K562 (cell line): ENCODE data around the gene SCYGR2. TPM values are rescaled to one million over a fixed set of nuclear protein-coding genes. Genes with fewer than 3 reads are reported as not detected.

Source experiments
- ATAC-seq: fragments of 200-7000 bp; cut with Tn5 transposase; 3 replicates; pipeline ENCODE4 v1.9.1; 2020; ENCODE audit warnings: moderate library complexity
- BruUV-seq: library from RNA; stranded (reverse); fragments of 400-500 nt; replicated peaks from 2 replicates; lab custom pipeline; 2021; lab: Mats Ljungman, UMichigan
- CTCF ChIA-PET: fragments of 300-600 bp; formaldehyde crosslinking; extraction: SDS; loops from one replicate; lab custom pipeline; 2021; ENCODE audit warnings: low intra/inter-chr PET ratio; lab: Yijun Ruan, JAX
- POLR2A ChIA-PET: fragments of 300-600, 350-650 bp; sonication (Branson Sonifier 250); formaldehyde crosslinking; extraction: SDS; loops from one replicate; lab custom pipeline; 2021; ENCODE audit warnings: antibody characterized with exemption, inconsistent platforms; lab: Yijun Ruan, JAX
- DNase-seq, 4 experiments: peaks; one replicate each; pipeline versions ENCODE4 v3.0.0 to v3.0.0-alpha.2; 2011 to 2018; ENCODE audit warnings: low spot score in 3 of 4, mixed read lengths in 3 of 4; ENCODE audit errors: extremely low read depth in 1 of 4
- FAIRE-seq: peaks from 2 replicates; lab custom pipeline; 2011; peaks lifted over from hg19 to GRCh38; lab: Jason Lieb, UNC
- H2AFZ ChIP-seq: 2 replicates; pipeline ENCODE4 v1.6.0; 2011; ENCODE audit warnings: low read depth, low read length, control low read depth, inconsistent platforms
- H3K27ac ChIP-seq: fragments of 200-600 bp; 3 replicates; pipeline ENCODE4 v1.8.0; 2011; ENCODE audit warnings: low read depth, mild to moderate bottlenecking, control low read depth, inconsistent platforms, low read length, moderate library complexity, mixed read lengths; ENCODE audit errors: extremely low read depth
- H3K27me3 ChIP-seq, 2 experiments: fragments of 300-600 bp in 1 of 2; 2 replicates in 1 of 2; 3 replicates in 1 of 2; pipeline versions ENCODE4 v1.6.0 to v1.8.0; 2011; ENCODE audit warnings: inconsistent platforms in 2 of 2, low read length in 2 of 2, mild to moderate bottlenecking in 1 of 2, mixed read lengths in 1 of 2, moderate library complexity in 1 of 2; ENCODE audit not compliant: control insufficient read depth in 2 of 2, insufficient read depth in 2 of 2
- H3K36me3 ChIP-seq: fragments of 300-600 bp; 3 replicates; pipeline ENCODE4 v1.8.0; 2011; ENCODE audit warnings: mild to moderate bottlenecking, low read length, inconsistent platforms; ENCODE audit not compliant: control insufficient read depth, insufficient read depth
- H3K4me1 ChIP-seq, 2 experiments: fragments of 200-600 bp in 1 of 2; replicated peaks in 1 of 2; 2 replicates in 1 of 2; 3 replicates in 1 of 2; pipeline versions ENCODE4 v1.5.1 to v1.8.0; 2011; ENCODE audit warnings: inconsistent platforms in 2 of 2, low read length in 2 of 2, mild to moderate bottlenecking in 1 of 2, mixed read lengths in 1 of 2, moderate library complexity in 1 of 2; ENCODE audit not compliant: control insufficient read depth in 2 of 2, insufficient read depth in 2 of 2
- H3K4me2 ChIP-seq: 2 replicates; pipeline ENCODE4 v1.6.1; 2011; ENCODE audit warnings: low read length, control low read depth, inconsistent platforms, mixed read lengths; ENCODE audit not compliant: insufficient read depth
- H3K4me3 ChIP-seq: fragments of 200-600 bp; sonication (generic), shearing (Covaris generic); 2 replicates; pipeline ENCODE4 v1.5.1; 2016; ENCODE audit warnings: control low read depth, inconsistent platforms
- H3K79me2 ChIP-seq: fragments of 200-600 bp; 3 replicates; pipeline ENCODE4 v1.8.0; 2011; ENCODE audit warnings: low read length, inconsistent platforms; ENCODE audit not compliant: control insufficient read depth, insufficient read depth
- H3K9ac ChIP-seq, 2 experiments: 2 replicates each; pipeline versions ENCODE4 v1.6.0 to v1.6.1; 2011; ENCODE audit warnings: low read depth in 2 of 2, low read length in 2 of 2, control low read depth in 1 of 2, inconsistent platforms in 1 of 2, mild to moderate bottlenecking in 1 of 2, mixed read lengths in 1 of 2; ENCODE audit not compliant: insufficient read depth in 1 of 2
- H3K9me1 ChIP-seq: one replicate; pipeline ENCODE4 v1.6.0; 2011; ENCODE audit warnings: inconsistent platforms, mild to moderate bottlenecking, low read length, moderate library complexity; ENCODE audit not compliant: control insufficient read depth, insufficient read depth
- H3K9me3 ChIP-seq: replicated peaks from 2 replicates; pipeline ENCODE4 v1.5.1; 2011; ENCODE audit warnings: low read depth, low read length, inconsistent platforms; ENCODE audit not compliant: control insufficient read depth, insufficient read depth
- H4K20me1 ChIP-seq: replicated peaks from 2 replicates; pipeline ENCODE4 v1.6.1; 2011; ENCODE audit warnings: low read length, inconsistent platforms, mixed read lengths; ENCODE audit not compliant: control insufficient read depth, insufficient read depth
- ELF4 ChIP-seq: fragments of 450-650 bp; formaldehyde crosslinking; IDR thresholded peaks from 2 replicates; pipeline ENCODE4 v1.4.0; 2022; ENCODE audit warnings: missing genetic modification characterization
- FOXK2 ChIP-seq, 2 experiments: fragments of 450-650 bp; IDR thresholded peaks in 1 of 2; conservative IDR thresholded peaks in 1 of 2; 2 replicates each; pipeline ENCODE4 v1.6.1; 2016; ENCODE audit warnings: low read depth in 2 of 2, mild to moderate bottlenecking in 1 of 2
- MIER1 ChIP-seq: fragments of 450-650 bp; IDR thresholded peaks from 2 replicates; pipeline ENCODE4 v1.6.1; 2016; ENCODE audit warnings: antibody characterized with exemption, mild to moderate bottlenecking, low read depth
- MYBL2 ChIP-seq, 2 experiments: fragments of 450-650 bp in 1 of 2; sonication (generic) in 1 of 2; formaldehyde crosslinking in 1 of 2; IDR thresholded peaks; 2 replicates each; pipeline versions ENCODE4 v1.6.1 to v1.8.1; 2017 to 2022; ENCODE audit warnings: borderline replicate concordance in 1 of 2, inconsistent platforms in 1 of 2, low read depth in 1 of 2, mild to moderate bottlenecking in 1 of 2, missing genetic modification reagents in 1 of 2, moderate library complexity in 1 of 2
- NFXL1 ChIP-seq: fragments of 450-650 bp; formaldehyde crosslinking; IDR thresholded peaks from 2 replicates; pipeline ENCODE4 v1.4.0; 2021; ENCODE audit warnings: mild to moderate bottlenecking
- SP2 ChIP-seq: IDR thresholded peaks from 2 replicates; pipeline ENCODE4 v1.6.1; 2011; ENCODE audit warnings: mild to moderate bottlenecking, low read depth, low read length, moderate library complexity; ENCODE audit not compliant: poor library complexity, severe bottlenecking; ENCODE audit errors: extremely low read depth
- THRB ChIP-seq: fragments of 450-650 bp; formaldehyde crosslinking; conservative IDR thresholded peaks from 2 replicates; pipeline ENCODE4 v1.4.0; 2022; ENCODE audit warnings: mild to moderate bottlenecking, missing genetic modification characterization
- ZNF384 ChIP-seq: IDR thresholded peaks from 2 replicates; pipeline ENCODE4 v1.6.1; 2012; ENCODE audit warnings: low read depth, low read length, improper control_type of control experiment
- in situ Hi-C: fragments of 300-500 bp; cut with MboI; formaldehyde crosslinking; loops from 4 replicates; pipeline ENCODE4 v1.15.0; 2018; ENCODE audit warnings: inconsistent platforms, mixed read lengths
- intact Hi-C: fragments of 100-400 bp; cut with micrococcal nuclease; formaldehyde crosslinking; loops from 2 replicates; pipeline ENCODE4 v1.14.2; 2022
- polyA plus RNA-seq, 8 experiments: library from polyadenylated mRNA; depleted of rRNA in 4 of 8; stranded (reverse) in 5 of 8; unstranded in 3 of 8; fragments of >200 nt; fragmentation: Nextera tagmentation in 2 of 8; fragmentation: Illumina TruSeq in 1 of 8; extraction: Ambion mirVana in 2 of 8; extraction: Trizol in 1 of 8; gene quantifications; 2 replicates each; pipeline versions ENCODE4 v1.2.1 to v1.2.3, GENCODE V29; 2011 to 2014; ENCODE audit warnings: inconsistent platforms in 1 of 8, missing spikeins in 1 of 8
- total RNA-seq, 7 experiments: library from RNA; depleted of rRNA in 6 of 7; stranded (reverse); fragments of >200 nt in 6 of 7; fragmentation: Illumina TruSeq in 2 of 7; extraction: Trizol in 2 of 7; gene quantifications; 2 replicates each; pipeline versions ENCODE4 v1.2.1 to v1.2.3, GENCODE V29; 2011 to 2021; ENCODE audit warnings: low replicate concordance in 1 of 7
- TF ChIP-seq, protein P1 (sequence below): conservative IDR thresholded peaks from 2 replicates; pipeline ENCODE4 v1.6.1; 2011; ENCODE audit warnings: low read depth, mild to moderate bottlenecking, low read length; ENCODE audit not compliant: control insufficient read depth

SCYGR2 gene
- total and polyA plus RNA-seq, 9 of the 15 experiments (the other 6 are each of a cell fraction or from before 2014, with no cell fraction given): not detected

DNA sequence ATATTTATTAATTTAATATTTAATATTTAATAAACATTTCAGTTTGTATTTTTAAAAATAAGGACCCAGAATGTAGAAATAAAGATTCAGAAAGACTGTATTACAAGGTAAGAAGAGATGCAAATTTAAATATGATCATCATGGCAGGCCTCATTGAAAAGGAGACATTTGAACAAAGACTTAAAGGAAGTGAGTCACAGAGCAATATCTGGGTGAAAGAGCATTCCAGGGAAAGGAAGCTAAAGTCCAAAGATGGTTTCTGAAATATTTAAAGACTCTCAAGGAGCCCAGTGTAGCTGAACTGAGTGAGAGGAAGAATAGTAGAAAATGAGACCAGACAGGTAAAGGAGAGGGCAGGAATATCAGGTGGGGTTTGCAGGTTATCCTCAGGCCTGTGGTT, 24.5 kb downstream of the SCYGR2 start:
- Histone ChIP-seq H3K4me1 (no peaks in the 10 kb centered on the region), H3K27me3 (peaks cover 0 to 24% of the 10 kb centered on the region in 2 experiments; a peak in 2 of 5 replicates), H3K4me3 (no peak overlapping the region), H3K27ac (no peak overlapping the region), H3K9me3 (no peaks in the 10 kb centered on the region), H3K79me2 (no peaks in the 10 kb centered on the region), H4K20me1 (no peaks in the 10 kb centered on the region), H3K36me3 (no peaks in the 10 kb centered on the region), H2AFZ (no peak overlapping the region), H3K9me1 (no peaks in the 10 kb centered on the region), H3K9ac (no peak overlapping the region), H3K4me2 (no peak overlapping the region)
- in situ Hi-C loops (no loop called here), intact Hi-C loops (no loop called here)
- no peak for FAIRE-seq
- ChIA-PET CTCF (no interaction called here), POLR2A (no interaction called here)
- TF ChIP-seq FOXK2 (conservative IDR thresholded peaks at IDR 0.05 in 1 of 2, IDR thresholded peaks at IDR 0.05 in 1 of 2; ENCODE audit: low read depth in 2 of 2) (no peak), ELF4 (no peak), THRB (CRISPR knock-in tag) (no peak), NFXL1 (CRISPR knock-in tag) (no peak), ZNF384 (no peak), SP2 (no peak), MYBL2 (IDR thresholded peaks at IDR 0.05; ENCODE audit: low read depth) (no peak), MYBL2 (CRISPR knock-in tag; IDR thresholded peaks at IDR 0.05; ENCODE audit: borderline replicate concordance) (no peak), MIER1 (no peak)
- TF ChIP-seq, protein P1, sequence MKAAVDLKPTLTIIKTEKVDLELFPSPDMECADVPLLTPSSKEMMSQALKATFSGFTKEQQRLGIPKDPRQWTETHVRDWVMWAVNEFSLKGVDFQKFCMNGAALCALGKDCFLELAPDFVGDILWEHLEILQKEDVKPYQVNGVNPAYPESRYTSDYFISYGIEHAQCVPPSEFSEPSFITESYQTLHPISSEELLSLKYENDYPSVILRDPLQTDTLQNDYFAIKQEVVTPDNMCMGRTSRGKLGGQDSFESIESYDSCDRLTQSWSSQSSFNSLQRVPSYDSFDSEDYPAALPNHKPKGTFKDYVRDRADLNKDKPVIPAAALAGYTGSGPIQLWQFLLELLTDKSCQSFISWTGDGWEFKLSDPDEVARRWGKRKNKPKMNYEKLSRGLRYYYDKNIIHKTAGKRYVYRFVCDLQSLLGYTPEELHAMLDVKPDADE: no peak
- no TSS peak for BruUV-seq
- DNase-seq: no peak
- no peak for ATAC-seq
